DMS153 (cell line): ENCODE results near the gene AKR1C2.
"Not testable (repeated sequence)": the region's sequence is repeated elsewhere in the genome, so short reads cannot be mapped to it uniquely, and the experiment has no call there.

Experiments used
- DNase-seq: peaks from one replicate; lab custom pipeline; 2025; lab: John Stamatoyannopoulos, UW

AKR1C2 gene

DNA sequence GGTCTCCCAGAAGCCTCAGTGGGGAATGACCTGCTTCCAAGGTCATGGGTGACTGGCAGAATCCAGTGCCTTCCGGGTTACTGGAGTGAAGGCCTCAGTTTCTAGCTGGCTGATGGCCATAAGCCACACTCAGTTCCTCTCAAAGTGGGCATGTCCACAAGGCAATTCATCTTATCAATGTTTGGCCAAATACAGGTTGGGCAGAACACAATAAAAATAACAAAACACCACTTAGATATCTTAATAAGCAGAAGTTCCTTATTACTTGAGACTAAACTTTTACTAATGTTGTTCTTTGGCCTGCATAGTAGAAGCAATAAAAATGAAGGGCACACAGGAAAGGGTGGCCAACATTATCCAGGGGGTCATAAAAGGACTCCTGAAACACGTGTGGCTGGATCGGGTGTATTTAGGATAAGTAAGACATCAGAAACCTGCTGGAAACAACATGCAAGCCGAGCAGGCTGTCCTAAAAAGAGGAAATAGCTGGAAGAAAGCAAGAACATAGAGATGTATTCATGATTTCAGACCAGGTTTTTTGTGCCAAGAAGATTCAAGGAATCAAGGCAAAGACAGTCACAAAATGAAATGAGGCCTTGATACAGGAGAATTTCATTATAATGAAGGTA lies 19.6 kb upstream of the AKR1C2 start:
- no peak for DNase-seq

GRCh38 chr10:5021624-5022290 lies 18.1 kb upstream of the AKR1C2 start:
- DNase-seq: not testable (repeated sequence)

DNA sequence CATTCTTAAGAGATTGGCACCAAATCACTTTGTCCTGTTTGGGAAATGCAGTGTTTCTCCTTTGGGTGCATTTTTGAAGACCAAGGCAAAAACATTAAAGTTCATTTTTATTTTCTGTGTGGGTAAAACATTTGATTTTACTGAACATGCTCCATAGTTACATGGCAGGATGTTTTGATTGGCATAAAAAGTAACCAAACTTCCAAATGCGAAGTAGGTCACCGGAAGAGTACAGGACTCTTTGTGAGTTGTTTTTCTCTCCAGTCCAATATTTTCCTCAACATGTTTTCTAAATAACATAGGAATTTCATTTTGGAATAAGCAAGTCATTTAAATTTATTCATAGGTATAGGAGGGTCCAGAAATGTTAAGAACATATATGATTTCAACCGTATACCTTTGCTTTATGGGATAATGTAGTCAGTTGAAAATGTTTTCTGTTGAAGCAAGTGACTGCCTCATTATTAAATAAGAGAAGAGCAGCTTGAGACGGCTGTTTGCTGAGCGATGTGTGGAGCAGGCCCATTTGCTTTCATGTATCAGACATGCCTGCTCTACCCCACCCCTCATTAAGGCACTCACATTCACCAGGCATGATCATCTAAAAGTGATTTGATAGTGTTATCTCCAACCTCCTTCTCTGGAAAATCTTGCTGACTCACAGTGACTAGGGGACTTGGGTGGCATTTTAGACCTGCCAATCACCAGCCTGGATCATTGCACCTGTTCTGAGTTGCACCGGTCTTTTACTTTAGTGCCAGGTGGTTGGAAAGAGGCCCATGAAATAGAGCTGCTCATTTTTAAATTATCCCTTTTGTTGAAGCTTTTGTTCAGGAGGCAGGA lies 16.3 kb upstream of the AKR1C2 start:
- peak; percentile 75 for DNase-seq

DNA sequence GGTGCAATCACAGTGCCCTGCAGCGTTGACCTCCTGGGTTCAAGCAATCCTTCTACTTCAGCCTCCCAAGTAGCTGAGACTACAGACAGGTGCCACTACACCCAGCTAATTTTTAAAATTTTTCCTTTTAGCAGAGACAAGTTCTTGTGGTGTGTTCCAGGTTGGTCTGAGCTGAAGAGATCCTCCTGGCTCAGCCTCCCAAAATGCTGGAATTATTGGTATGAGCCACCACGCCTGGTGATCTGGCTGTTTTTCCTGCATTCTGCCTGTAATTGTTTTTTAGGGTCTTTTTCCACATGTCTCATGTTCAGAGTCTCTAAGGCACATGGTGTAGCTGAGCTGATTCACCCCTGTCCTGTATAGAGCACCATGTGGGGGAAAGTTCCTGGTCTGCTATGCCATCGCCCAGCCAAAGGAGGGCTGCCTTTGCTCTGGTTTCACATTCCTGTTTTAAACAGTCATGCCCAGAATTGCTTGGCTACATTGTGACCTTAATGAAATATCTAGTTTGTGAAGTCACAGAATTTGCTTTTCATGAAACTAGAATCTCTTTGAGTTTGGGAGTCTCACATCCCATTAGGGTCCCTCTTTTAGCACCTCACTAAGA lies 15.1 kb upstream of the AKR1C2 start:
- DNase-seq: not testable (repeated sequence)

- no peak for DNase-seq
Observed at GRCh38 chr10:5018134-5018533, 14.5 kb upstream of the AKR1C2 start.

- DNase-seq: no peak
Observed at GRCh38 chr10:5014936-5015335, 11.3 kb upstream of the AKR1C2 start.

DNA sequence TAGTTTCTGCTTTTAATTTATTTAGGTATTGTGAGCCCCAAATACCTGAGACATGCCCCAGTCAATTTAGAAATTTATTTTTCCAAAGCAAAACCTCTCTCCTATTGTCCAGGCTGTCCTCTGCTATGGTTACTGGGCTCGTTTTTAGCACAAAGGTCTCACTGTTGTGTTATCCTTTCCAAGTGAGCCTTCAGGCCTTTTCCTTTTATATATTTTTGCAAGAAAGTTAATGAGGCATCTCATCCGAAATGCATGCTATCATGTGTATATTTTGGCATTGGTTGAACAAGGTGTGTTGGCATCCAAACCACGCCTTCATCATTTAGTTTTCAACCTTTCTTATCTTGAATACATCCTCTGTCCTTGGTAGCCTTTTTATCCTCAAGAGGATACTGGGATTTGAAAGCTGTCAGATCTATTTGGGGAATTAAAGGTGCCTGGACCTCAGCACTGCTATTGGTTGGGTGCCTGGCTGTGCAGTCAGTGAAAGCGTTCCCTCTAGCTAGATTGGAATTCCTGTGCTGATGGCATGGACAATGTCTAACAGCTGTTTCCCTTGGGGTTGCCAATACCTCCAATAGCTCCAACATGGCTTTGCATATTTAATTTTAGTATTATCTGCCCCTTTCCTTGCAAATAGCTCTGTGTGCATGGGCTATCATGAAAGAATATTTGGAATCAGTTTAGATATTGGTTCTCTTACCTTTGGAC lies 10.7 kb upstream of the AKR1C2 start:
- DNase-seq: not testable (repeated sequence)

GRCh38 chr10:5013385-5013784 lies 9.7 kb upstream of the AKR1C2 start:
- DNase-seq: no peak

DNA sequence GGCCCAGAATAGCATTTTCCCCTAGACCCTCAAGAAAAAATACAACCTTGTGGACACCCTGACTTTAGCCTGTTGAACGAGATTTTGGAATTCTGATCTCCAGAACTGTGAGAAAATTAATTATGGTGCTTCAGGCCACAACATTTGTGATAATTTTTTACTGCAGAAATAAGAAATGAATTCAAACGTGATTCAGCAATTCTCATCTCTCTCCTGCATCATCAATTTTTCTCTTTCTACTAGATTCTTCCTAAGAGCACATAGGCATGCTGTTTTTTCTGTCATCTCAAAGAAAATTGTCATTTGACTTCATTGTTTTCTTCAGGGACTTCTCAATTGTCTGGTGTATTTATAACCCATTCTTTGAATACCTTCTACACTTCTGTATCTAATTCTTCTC lies 8.9 kb upstream of the AKR1C2 start:
- DNase-seq: no peak

DNA sequence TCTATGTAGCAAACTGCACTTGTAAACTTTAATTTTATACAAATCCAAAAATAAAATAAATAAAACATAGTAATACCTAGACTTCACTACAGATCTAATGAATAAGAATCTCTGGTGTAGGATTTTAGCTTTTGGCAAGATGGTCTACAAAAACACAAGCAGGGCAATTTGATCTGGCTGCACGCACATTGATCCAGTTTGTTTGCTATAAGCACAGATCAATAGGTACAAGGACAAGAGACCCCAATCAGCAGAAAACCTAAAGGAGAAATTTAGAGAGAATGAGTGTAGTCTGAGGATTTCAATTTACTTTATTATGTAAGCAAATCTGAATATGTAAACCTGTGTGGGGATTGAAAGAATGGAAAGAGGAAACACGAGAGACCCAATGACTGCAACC lies 7.7 kb upstream of the AKR1C2 start:
- DNase-seq: not testable (repeated sequence)

DNA sequence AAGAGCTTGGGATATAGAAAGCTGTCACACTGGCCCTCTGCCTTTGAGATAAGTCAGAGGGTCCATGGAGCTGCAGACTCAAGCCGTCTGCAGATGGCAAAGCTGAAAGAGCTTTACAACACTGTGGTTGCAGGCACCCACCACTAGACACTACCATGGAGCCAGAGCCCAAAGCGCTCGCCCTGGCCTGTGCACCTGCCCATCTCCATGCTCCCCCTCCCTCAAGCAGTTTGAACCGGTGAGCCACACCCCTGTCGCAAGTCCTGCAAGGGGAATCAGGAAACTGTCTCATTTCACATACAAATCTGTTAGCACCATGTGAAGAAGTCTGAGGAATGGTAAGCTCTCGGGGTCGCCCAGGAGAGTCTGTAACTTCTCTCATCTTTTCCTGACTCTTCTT lies 6.4 kb upstream of the AKR1C2 start:
- not testable (repeated sequence) for DNase-seq

GRCh38 chr10:5008857-5009548 lies 5.3 kb upstream of the AKR1C2 start:
- not testable (repeated sequence) for DNase-seq

DNA sequence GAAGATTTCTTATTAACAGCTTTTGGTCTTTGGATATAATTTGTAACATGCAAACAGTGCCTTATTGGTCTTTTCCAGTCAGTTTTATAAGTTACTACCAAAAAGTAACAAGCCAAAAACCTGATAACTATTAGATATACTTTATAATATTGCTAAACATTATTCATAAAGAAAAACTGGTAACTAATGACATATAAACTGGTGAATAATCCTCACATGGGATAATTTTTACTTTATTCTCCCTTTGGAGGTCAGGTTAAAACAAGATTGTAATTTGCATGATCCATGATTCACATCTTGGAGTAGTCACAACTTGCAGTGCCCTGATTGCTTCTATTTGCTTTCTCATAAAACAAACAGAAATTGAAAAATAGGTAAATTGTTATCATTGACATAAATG lies 844 bp upstream of the AKR1C2 start:
- DNase-seq: not testable (repeated sequence)

GRCh38 chr10:5004030-5004385 lies 351 bp upstream of the AKR1C2 start:
- not testable (repeated sequence) for DNase-seq

DNA sequence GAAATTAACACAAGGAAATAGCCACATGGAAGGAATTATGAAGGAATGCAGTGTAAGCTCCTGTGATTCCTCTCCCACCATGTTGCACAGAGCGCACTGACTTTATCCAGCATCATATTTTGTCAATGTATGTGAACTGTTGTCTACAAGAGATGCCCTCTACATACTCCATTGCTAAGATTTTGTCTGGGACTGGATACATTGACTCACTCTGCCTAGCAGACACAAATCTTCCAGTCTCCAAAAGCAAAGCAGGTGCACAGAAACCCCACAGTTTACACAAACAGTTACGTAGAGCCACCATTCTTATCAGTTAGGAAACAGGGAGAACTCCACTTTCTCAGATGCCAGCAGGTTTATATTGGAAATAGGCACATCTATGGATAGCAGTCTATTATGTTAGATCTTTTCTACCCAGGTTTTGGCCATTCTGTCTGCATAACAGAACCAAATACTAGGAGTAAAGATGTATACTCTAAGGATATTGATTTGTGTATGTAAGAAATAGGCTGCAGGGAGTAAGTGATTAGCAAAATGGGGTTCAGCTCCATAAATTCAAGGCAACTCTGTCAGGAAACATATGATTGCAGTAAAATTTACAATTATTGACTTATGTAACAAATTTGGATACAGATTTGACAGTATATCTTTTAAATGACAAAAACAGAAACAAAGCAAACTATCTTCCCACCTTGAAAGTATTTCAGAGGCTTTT lies 1.5 kb downstream of the AKR1C2 start:
- DNase-seq: no peak

GRCh38 chr10:4998671-4999070 lies 5.0 kb downstream of the AKR1C2 start:
- no peak for DNase-seq

- not testable (repeated sequence) for DNase-seq
Observed at GRCh38 chr10:4994260-4994659, 9.4 kb downstream of the AKR1C2 start.

DNA sequence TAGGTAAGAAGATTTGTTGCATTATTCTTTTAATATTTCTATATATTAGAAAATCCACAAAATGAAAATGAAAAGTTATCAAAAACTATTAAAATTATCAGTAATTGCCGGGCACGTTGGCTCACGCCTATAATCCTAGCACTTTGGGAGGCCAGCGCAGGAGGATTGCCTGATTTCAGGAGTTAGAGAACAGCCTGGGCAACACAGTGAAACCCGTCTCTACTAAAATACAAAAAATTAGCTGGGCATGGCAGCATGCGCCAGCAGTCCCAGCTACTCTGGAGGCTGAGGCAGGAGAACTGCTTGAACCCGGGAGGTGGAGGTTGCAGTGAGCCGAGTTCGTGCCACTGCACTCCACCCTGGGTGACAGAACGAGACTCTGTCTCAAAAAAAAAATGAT lies 11.1 kb downstream of the AKR1C2 start:
- DNase-seq: not testable (repeated sequence)

DNA sequence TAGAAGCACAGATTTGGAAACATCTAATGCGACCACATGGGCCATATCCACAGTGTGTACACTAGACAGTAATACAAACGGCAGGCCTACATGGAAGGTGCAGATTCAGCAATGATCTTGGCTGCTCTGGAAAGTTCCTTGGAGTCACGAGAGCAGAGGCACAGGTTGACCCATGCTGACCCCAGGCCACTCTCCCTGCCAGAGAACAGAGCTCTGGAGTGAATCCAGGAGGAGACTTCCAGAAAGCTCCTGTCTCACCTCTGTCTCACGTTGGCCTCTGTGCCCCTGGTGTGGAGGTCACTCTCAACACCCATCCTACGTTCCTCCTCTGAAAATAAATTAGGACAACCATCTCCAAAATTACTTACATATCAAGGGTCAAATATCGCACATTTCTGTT lies 12.2 kb downstream of the AKR1C2 start:
- DNase-seq: not testable (repeated sequence)

- DNase-seq: no peak
Observed at GRCh38 chr10:4990217-4990616, 13.4 kb downstream of the AKR1C2 start.
